Inflammatory macrophage (primary cell): ENCODE data around the gene SLC12A3.
A peak's percentile ranks its signal among the peaks of the same experiment; 100 is the strongest.

Experiments used
- DNase-seq, 2 donors: peaks; one replicate each; pipeline ENCODE4 v3.0.0-alpha.2; 2020 to 2022

The SLC12A3 gene

DNA sequence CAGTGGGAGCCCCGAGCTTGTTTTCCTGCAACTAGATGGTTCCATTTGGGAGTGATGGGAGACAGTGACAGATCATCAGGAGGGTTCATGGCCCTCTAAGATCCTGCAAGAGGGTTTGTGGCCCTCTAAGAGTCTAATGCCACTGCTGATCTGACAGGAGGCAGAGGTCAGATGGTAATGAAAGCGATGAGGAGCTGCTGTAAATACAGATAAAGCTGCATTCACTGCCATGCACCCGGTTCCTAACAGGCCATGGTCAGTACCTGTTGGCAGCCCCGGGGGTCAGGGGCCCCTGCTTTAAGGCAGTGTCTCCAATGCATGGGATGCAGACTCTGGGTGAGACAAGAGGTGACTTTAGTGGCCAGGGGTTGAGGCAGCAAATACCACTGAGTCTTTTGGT, 30.8 kb downstream of the SLC12A3 start:
- DNase-seq, result no peak

DNA sequence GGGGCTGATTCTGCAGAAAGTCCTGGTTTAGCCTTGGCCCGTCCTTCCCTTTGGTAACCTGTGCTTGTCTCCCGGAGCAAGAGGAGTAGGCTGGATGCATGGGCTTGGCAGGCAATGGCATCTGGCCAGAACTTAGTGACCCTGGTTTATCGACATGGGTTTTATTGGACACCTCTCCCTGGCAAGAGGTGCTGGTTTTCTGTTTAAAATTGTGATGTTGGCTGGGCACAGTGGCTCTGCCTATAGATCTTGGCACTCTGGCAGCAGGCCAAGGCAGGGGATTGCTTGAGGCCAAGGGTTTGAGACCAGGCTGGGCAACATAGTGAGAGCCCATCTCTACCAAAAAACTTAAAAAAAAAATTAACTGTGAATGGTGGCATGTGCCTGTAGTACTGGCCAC, 31.2 kb downstream of the SLC12A3 start:
- DNase-seq, result no peak

DNA sequence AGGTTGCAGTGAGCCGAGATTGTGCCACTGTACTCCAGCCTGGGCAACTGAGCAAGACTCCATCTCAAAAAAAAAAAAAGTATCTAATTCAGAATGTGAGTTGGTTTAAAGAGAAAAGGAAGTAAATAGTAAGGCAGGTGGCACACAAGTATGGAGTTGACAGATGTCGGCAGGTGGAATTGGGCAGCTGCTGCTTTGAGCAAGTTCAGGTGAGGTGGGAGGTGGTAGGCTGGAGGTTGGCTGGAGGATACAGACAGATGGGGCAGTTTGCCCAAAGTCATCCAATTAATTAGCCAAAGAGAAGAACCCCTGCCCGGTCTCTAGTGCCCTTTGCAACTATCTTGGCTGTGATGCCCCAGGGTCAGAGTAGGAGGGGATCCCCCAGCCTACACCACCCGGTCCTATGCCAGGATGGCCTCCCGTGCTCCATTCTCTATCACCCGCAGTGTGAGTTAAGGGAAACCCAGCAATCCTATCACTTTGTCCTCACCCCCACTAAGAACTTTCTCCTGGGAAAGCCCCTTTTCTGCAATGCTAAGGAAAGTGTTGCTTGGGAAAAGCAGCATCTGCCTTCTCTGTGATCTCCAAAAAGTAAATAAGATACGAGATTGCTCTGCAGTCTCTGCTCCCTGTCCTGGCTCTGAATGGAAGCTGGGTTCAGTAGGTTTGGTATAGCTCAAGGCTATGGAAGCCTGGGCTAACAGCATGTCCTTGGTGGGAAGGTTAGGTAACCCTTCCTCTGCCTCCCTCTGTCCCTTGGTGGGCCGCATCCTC, 32.2 kb downstream of the SLC12A3 start:
- no peak for DNase-seq

DNA sequence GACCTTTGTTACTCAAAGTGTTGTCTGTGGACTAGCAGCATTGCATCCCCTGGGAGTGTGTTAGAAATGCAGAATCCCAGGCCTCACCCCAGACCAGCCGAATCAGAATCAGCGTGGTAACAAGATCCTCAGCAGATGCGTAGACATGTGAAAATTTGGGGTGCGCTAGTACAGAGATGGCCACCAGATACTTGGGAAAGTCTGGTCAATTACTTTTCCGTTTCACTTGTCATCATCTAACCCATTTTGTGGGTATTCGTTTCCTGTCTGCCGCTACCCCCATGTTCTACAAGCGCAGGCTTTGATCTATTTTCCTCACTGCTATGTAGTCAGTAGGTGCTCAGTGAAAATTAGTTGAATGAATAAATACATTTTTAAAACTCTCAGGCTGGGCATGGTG, 33.8 kb downstream of the SLC12A3 start:
- DNase-seq, result no peak

DNA sequence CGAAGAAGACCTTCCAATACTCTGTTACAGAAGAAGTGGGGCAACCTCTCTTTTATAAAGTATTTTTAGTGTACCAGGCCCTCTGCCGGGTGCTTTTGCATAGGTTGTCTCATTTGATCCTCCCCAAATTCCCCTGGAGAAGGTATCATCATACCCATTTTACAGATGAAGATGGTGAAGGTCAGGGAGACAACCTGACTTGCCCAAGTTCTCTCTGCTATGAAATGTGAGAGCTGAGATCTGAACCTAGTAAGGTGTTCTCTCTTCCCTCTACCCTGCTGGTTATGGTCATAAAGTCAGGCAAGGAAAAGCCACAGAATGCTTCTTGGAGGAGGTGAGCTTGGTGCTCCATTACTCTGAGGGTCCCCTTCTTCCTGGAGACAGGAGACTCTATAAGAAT, 38.9 kb downstream of the SLC12A3 start:
- no peak for DNase-seq

DNA sequence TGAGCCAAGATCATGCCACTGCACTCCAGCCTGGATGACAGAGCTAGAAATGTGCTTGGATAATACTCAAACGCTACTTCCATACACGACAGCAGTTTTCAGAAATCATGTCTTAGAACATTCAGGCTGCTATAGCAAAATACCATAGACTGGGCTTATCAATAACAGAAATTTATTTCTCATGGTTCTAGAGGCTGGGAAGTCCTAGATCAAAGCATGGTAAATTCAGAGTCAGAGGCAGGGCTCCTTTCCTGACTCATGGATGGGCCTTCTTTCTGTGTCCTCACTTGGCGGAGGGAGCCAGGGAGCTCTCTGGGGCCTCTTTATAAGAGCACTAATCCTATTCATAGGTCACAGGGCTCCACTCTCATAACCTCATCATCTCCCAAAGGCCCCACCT, 42.4 kb downstream of the SLC12A3 start:
- DNase-seq, result no peak

DNA sequence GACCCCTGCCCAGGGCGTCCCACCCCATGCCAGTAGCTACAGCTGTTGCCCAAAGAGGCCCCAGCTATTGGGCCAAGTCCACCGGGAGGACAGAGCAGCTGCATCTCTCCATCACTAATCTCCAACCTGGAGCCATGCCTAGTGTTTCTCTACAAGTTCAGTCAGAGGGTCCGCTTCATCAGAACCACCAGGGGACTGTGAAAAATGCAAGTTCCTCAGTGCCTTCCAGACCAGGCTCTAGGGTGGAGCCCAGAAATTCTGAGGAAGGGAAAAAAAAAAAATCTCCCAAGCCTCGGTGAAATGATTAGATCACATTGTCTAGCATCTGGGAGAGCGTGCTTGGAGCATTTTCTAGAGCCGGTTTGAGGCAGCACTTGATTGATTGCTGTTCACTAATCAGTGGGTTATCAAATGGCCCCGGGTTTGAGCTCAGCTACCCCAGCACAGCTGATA, 44.5 kb downstream of the SLC12A3 start:
- peak in 1 of 2 donors; percentile 13 for DNase-seq

DNA sequence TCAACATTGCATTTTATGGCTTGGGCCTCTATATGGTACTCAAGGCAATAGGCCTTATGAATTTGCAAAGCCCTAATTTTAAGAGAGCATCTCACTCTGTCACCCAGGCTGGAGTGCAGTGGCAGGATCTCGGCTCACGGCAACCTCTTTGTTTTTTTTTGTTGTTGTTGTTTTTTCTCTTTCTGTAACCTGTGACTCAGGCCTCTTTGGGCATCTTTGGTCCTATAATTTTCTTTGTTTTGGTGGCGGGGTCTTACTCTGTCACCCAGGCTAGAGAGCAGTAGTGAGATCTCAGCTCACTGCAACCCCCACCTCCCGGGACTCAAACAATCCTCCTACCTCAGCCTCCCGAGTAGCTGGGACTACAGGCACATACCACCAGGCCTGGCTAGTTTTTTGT, 45.1 kb downstream of the SLC12A3 start:
- no peak for DNase-seq

DNA sequence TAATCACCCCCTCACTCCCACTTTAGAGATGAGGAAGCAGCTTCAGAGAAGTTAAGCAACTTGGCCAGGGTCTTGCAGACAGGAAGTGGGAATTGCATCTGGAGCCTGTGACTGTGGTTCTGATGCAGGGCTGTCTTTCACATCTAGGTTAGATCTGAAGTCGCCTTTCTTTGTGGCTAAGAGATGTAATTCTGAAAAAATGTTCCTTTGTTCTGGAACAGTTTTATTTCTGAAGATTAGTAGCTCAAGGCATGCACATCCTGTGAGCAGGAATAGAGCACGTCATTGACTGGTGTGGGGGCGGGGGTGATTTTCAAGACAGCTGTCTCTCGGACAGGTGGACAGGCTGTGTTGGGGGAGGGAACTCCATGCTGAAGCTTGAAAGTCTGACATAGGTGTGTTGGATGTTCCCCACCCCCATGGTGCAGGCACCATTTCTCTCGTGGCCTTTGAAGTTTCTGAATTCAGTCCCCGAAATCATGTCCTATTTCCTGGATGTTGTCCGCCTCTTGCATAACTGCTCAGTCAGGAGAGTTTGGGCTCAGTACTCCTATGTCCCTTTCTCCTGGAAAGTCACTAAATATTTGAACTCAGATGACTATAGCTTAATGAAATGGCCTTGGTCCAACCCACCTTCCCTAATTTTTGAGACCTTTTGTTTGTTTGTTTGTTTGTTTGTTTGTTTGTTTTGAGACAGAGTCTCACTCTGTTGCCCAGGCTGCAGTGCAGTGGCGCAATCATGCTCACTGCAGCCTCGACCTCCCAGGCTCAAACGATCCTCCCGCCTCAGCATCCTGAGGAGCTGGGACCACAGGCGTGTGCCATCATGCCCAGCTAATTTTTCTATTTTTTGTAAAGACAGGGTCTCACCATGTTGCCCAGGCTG, 45.9 kb downstream of the SLC12A3 start:
- DNase-seq, result peak; percentile 90 to 94

DNA sequence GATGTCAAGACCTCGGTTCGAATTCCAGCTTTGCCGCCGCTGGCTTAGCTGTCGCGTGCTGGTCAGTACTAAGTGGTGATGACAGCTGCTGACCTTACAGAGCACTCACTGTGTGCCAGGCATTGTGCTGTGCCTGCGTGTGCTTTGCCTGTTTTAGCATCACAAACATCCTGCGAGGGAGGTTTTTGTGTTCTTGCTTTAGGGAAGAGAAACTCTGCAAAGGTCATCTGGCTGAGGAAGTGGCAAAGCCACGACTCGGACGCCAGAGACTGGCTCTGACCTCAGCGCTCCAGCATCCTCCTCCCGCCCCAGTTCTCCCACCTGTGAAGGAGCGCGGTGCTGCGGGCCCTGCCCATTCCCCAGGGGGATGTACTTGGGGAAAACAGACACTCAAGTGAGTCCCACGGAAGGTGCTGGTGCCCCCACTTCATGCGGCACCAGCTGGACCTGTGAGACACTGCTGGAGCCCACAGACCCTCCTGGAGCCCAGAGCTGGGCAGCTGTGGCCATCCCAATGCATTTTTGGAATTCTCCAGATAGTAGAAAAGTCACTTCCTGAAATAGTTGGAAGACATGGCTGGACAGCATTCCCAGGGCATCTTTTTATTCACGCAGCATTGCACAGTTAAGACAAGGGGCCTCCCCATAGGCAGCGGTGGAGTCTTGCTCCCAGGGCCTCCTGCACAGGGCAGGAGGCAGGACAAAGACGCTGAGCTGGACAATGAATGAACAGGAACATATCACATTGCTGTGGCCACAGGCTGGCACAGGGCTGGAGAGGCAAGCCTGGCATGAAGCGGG, 47.0 kb downstream of the SLC12A3 start:
- DNase-seq, result peak; percentile 84 to 95

DNA sequence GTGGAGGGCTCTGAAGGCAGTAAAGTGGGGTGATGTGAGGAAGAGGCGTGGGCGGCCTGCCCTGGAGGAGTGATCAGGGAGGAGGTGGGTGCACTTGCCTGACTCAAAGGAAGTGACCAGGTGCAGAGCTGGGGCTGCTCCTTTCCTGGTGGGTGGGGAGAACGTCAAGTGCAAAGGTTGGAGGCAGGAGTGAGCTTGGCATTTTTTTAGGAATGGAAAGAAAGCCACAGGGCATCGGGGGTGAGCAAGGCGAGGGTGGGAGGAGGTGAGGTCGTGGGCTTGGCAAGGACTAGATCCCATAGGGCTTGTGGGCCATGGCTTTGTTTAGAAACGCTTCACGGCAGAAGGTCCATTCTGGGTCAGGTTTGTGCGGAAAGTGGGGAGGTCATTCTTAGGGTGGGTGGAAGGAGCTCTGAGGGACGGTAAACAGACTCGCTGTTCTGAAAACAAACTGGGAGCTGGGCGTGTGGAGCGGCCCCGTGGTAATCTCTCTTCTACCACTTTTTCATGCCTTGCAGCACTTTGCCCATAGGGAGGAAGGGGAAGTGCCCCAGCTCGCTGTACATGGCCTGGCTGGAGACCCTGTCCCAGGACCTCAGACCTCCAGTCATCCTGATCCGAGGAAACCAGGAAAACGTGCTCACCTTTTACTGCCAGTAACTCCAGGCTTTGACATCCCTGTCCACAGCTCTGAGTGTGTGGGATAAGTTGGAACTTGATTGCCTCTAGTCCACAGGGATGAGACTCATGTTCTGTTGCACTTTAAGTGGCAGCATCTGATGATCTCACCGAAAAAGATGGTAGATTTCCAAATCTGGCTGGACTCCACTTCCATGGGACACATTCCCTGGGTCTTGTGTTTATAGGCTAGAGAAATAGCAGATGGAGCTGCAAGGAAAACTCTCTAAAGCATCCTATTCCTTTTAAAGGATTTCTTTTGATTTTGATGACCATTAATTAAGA, 48.0 kb downstream of the SLC12A3 start:
- DNase-seq, result peak in 1 of 2 donors; percentile 21

DNA sequence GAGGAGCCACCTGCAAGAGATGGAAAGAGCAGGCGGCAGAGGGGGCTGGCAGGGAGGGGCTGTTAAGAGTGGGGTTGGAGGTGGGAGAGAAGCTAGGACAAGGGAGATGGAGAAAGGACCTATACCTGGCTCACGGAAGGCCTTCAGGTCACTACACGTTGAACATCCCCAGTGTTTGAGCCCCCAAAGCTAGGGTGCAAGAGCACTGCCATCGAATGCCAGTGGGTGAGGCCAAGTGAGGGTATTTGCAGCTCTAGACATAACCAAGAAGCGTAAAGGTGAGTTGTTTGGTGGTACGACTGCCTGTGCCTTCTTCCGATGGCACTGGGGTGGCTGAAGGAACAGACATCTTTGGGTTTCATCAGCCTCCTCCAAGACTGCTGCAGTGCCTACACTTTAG, 49.9 kb downstream of the SLC12A3 start:
- DNase-seq, result no peak

DNA sequence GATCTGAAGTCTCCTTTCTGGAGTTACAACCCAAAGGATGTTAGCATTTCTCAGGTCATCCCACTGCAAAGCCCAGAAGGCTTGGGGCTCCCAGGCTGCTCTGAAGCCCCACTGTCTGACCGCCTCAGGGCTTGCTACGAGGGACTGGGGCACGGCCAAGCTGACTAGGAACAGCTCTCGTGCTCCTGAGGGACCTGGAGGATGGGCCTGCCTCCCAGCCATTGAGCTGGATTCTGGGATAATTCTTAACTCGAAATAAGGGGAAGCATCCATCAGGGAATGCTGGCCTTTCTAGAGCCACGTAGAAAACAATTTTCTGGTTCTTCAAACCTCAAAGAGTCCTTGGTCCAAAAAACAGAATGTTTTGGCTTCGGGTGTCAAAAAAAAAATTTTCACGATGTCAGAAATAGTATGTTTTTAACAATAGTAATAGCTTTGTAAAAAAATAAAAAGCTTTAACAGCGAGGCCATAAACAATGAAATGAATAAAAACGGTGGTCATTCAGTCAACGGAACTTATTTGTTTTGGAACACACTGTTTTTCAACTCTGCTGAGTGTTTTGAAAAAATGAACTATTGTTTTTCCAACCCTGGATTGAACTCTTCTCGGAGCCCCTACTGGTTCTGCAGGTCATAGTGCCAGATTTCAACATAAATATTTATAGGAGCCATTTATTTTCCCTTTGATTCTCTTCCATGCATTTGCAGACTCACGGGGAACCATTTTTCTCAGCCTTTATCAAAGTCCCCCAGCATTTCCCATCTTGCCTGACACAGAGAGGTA, 50.5 kb downstream of the SLC12A3 start:
- no peak for DNase-seq

DNA sequence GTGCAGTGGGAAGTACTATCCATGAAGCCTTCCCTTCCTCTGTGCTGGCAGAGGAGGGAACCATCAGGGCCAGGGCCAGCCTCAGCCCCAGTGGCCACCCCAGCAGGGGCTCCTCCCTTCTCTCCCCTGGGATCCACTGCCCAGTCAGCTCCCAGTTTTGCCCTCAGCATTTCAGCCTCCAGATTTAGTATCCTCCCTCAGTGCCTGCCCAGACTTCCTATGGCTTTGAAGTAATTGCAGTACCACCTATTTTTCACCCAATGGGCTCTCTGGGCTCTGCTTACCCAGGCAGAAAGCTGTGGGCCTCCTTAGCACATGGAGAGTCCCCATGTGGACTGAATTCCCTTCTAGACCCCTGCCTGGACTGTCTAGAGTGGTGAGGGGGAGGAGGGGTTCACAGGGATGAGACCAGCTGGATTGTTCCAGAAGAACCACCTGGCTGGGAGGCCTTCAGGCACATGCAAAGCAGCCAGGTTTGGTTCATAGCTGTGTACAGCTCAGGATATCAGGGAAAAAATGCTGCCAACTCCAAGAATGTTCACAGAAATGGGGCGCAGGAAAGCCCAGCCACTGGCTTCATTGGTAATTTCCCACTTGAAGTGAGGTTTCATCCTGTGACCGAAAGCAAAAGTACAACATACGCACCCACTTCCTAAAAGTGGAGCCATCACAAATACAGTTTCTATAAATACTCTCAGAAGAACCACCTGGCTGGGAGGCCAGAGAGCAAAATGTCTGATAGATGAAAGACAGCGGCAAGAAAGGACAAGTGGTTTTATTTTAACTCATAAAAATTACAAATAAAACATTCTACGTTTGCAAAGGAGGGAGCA, 51.8 kb downstream of the SLC12A3 start:
- DNase-seq, result peak; percentile 54 to 61

DNA sequence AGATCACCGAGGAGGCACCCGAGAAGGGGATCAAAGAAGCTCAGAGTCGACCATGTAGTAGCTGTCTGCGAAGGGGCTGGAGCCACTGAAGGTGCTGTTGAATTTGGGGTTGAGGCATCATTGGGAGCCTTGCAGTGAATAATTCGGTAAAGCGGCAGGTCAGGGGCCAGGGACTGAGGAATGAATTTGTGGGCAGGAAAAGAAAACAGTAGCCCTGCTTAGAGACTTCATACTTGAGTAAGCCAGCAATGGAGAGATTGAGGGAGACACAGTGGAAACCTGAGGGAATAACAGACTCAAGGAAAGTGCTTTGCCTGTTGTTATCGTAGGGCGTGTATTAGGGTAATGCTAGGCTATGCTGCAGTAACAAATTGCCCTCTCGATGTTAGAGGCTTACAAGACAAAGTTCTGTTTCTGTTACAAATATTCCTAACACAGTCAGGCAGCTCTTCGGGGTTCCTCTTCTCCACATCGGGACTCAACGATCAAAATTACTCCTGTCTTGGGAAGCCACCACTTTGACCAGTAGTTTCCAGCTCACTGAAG, 53.5 kb downstream of the SLC12A3 start:
- DNase-seq, result no peak

DNA sequence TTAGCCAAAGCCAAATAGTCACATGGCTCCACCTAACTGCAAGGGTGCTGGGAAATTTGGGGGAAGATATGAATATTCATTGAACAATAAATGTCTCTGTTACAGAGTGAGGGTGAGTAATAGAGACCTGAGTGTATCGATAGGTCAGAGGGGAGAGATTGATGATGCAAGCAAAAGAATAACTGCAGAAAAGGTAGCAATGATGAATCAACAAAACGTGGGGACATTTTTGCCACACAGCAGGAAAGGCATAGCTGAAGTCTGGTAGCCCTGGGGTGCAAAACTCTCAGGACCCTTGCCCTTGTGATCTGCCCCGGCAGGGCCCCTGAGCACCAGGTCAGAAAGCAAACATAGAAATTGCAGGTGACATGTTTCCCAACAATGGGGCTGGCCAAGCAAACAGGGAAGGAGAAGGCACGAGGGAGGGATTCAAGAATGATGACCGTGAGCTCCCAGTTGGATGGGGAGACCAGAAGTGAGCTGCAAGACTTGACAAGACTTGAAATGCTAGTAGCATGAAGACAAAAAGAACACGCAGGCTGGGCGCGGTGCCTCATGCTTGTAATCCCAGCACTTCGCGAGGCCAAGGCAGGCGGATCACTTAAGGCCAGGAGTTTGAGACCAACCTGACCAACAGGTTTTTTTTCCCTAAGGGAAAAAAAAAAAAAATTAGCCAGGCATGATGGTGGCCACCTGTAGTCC, 54.2 kb downstream of the SLC12A3 start:
- DNase-seq, result no peak

DNA sequence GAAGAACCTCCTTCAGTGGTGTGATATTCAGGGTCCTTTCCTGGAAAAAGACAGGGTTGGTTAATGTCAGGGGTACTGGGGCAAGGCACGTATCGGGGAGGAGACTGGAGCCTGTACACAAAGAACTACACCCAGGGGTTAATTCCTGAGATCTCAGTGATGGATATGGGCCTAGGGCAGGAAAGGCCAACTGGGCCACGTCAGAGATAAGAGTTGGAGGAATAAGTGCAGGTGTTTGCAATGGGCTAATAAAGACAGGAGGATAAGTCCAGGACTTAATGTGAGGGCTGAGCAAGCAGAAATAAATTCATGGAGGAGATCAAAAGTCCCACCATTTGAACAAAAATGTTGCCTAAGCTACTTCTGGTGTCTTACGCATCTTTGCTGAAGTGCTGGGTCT, 56.6 kb downstream of the SLC12A3 start:
- no peak for DNase-seq

DNA sequence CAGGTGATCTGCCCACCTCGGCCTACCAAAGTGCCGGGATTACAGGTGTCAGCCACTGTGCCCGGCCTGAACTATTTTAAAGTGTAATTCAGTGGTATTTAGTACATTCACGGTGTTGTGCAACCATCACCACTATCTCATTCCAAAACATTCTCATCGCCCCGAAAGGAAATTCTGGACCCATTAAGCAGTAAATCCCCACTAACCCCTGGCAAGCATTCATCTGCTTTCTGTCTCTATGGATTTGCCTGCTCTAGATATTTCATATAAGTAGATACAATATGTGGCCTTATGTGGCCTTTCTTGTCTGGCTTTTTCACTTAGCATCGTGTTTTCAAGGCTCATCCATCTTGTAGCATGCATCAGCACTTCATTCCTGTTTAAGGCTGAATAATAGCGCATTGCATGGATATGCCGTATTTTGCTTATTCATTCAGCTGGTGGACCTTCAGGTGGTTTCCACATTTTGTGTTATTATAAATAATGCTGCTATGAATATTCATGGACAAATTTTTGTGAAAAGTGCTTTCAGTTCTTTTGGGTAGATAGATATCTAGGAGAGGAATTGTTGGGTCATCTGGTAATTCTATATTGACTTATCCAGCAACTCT, 58.6 kb downstream of the SLC12A3 start:
- no peak for DNase-seq

DNA sequence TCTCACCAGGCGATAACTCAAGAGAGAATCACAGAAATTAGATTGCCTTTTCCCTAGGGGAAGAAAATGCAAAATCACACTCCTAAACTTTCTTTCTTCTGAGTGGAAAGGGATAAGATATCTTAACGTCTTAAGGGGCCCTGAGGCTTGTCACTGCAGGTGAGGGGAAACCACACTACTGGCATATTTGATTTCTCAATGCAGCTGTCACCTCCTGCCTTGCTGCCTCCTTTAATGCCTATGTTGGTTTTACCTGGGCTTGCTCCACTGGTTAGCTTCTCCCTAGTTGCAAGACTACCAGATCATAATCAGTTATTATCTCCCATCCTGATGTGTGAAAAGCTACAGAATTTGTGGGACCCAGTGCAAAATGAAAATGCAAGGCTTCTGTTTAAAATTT, 62.5 kb downstream of the SLC12A3 start:
- no peak for DNase-seq
